ENCODE measurements around the gene CKAP5. TPM values are rescaled to one million over a fixed set of nuclear protein-coding genes. Genes with fewer than 3 reads are reported as not detected.

CKAP5 gene
- total RNA-seq, 1 donor from 2014 or later = 247 TPM

DNA sequence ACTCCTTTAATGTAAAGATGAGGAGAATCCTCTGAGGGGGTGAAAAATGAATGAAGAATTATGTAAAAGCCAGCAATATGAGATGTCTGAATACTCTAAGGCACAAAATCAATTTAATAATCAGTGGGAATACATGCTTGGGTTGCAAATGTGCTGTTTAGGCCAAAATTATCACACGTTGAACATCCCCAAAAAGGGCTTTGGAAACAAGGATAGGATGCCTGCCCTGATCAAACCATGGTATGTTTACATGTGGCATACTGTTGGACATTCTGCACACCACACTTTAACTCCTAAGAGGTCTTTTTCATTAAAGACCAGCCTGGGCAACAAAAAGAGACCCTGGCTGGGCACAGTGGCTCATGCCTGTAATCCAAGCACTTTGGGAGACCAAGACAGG, 100.8 kb downstream of the CKAP5 start:
- peaks cover 45% of the 10 kb centered on the region for H3K36me3 Mint-ChIP-seq
- H3K9me3 Mint-ChIP-seq = no peaks in the 10 kb centered on the region
- no peaks in the 10 kb centered on the region for H4K20me1 ChIP-seq (ENCODE audit: low read depth)
- no peak overlapping the region for H3K4me2 ChIP-seq
- no peaks in the 10 kb centered on the region for H3K4me1 Mint-ChIP-seq
- no peaks in the 10 kb centered on the region for H3K4me1 ChIP-seq
- no peak overlapping the region for H3K4me3 Mint-ChIP-seq
- no peak overlapping the region for H3K27ac Mint-ChIP-seq
- H3K9ac ChIP-seq = no peak overlapping the region
- H3F3A ChIP-seq (ENCODE audit: low read depth) = peaks cover 3% of the 10 kb centered on the region
- no peaks in the 10 kb centered on the region for H3K79me2 ChIP-seq (ENCODE audit: low read depth)
- no peaks in the 10 kb centered on the region for H3K27me3 Mint-ChIP-seq (ENCODE audit: insufficient read depth, low read depth)
- no peak for DNase-seq (ENCODE audit: low spot score)
- H3K27me3 ChIP-seq = no peaks in the 10 kb centered on the region
- H3K27ac ChIP-seq = no peak overlapping the region
- peaks cover 19% of the 10 kb centered on the region for H3K36me3 ChIP-seq
- no peak overlapping the region for H3K4me3 ChIP-seq
- H2AFZ ChIP-seq (replicated peaks) = no peak overlapping the region
- TF ChIP-seq, protein P1, sequence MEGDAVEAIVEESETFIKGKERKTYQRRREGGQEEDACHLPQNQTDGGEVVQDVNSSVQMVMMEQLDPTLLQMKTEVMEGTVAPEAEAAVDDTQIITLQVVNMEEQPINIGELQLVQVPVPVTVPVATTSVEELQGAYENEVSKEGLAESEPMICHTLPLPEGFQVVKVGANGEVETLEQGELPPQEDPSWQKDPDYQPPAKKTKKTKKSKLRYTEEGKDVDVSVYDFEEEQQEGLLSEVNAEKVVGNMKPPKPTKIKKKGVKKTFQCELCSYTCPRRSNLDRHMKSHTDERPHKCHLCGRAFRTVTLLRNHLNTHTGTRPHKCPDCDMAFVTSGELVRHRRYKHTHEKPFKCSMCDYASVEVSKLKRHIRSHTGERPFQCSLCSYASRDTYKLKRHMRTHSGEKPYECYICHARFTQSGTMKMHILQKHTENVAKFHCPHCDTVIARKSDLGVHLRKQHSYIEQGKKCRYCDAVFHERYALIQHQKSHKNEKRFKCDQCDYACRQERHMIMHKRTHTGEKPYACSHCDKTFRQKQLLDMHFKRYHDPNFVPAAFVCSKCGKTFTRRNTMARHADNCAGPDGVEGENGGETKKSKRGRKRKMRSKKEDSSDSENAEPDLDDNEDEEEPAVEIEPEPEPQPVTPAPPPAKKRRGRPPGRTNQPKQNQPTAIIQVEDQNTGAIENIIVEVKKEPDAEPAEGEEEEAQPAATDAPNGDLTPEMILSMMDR (IDR thresholded peaks at IDR 0.05) = no peak
- TF ChIP-seq EZH2phosphoT487 (IDR thresholded peaks at IDR 0.05) (no peak), EZH2 (IDR thresholded peaks at IDR 0.05) (no peak)
- no peaks in the 10 kb centered on the region for H3K9me3 ChIP-seq (ENCODE audit: low read depth)

DNA sequence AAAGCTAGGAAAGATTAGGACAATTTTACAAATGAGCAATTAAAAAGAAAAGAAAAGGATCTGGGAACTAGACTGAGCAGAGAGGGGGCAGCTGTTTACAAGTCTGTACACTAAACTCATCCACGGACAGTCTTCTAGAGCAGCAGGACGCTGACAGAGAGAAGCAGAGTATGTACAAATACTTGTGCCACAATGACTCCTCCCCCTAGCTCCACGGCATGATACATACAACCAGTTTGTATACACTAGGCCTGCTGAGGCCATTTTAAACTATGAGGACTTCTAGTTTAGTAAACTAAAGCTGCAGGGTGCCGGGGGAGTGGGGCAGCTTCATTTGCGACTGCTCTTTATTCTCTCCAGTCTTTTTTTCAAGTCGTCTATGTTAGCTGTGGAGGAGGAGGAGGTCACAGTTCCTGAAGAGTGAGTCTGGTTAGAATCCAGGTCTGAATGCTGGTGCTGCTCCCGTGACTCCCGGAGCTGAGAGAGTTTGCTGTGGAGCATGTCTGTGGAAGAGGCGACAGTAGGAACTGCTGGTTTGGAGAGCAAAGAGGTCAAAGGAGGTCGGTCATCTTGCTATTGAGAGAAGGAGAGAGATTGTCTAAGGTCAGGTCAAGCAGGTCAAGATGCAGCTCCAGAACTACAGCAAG, 102.3 kb downstream of the CKAP5 start:
- Mint-ChIP-seq H3K4me1 (no peaks in the 10 kb centered on the region), H3K36me3 (peaks cover 42% of the 10 kb centered on the region), H3K9me3 (no peaks in the 10 kb centered on the region), H3K27ac (no peak overlapping the region), H3K4me3 (no peak overlapping the region), H3K27me3 (ENCODE audit: insufficient read depth, low read depth) (no peaks in the 10 kb centered on the region)
- Histone ChIP-seq H3K27ac (no peak overlapping the region), H3K9ac (no peak overlapping the region), H3K4me3 (no peak overlapping the region), H3K27me3 (no peaks in the 10 kb centered on the region), H3K79me2 (ENCODE audit: low read depth) (no peaks in the 10 kb centered on the region), H3K4me1 (no peaks in the 10 kb centered on the region), H4K20me1 (ENCODE audit: low read depth) (no peaks in the 10 kb centered on the region), H2AFZ (replicated peaks) (no peak overlapping the region), H3K9me3 (ENCODE audit: low read depth) (no peaks in the 10 kb centered on the region), H3F3A (ENCODE audit: low read depth) (peaks cover 6% of the 10 kb centered on the region), H3K4me2 (no peak overlapping the region), H3K36me3 (peaks cover 13% of the 10 kb centered on the region)
- no peak for TF ChIP-seq EZH2 (IDR thresholded peaks at IDR 0.05)
- TF ChIP-seq EZH2phosphoT487 (IDR thresholded peaks at IDR 0.05) = no peak
- TF ChIP-seq, protein P1 (IDR thresholded peaks at IDR 0.05) = no peak
- no peak for DNase-seq (ENCODE audit: low spot score)

DNA sequence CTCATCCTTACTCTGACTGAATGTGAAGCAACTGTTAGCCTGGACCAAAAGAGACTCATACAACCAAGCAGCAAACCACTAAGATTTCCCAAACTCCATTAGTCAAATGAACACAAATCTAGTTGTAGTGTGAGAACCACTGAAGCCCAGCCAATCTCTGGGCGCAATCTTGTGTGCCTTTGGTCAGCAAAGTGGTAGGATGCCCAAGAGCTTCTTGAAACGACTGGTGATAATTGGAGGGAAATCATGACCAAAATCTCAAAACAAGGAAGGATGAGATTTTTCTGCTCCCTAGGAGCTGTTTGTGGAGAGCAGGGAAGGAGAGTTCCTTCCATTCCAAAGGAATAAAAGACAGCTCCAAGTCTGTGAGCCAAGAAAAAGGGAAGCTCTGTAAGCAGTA, 103.0 kb downstream of the CKAP5 start:
- Mint-ChIP-seq H3K4me3 (no peak overlapping the region), H3K27ac (no peak overlapping the region), H3K27me3 (ENCODE audit: insufficient read depth, low read depth) (no peaks in the 10 kb centered on the region), H3K9me3 (no peaks in the 10 kb centered on the region), H3K36me3 (peaks cover 40% of the 10 kb centered on the region), H3K4me1 (no peaks in the 10 kb centered on the region)
- Histone ChIP-seq H3K4me2 (no peak overlapping the region), H3K9ac (no peak overlapping the region), H3K27ac (no peak overlapping the region), H3K79me2 (ENCODE audit: low read depth) (no peaks in the 10 kb centered on the region), H3F3A (ENCODE audit: low read depth) (peaks cover 6% of the 10 kb centered on the region), H3K4me1 (no peaks in the 10 kb centered on the region), H4K20me1 (ENCODE audit: low read depth) (no peaks in the 10 kb centered on the region), H3K4me3 (no peak overlapping the region), H3K36me3 (peaks cover 13% of the 10 kb centered on the region), H2AFZ (replicated peaks) (no peak overlapping the region), H3K27me3 (no peaks in the 10 kb centered on the region), H3K9me3 (ENCODE audit: low read depth) (no peaks in the 10 kb centered on the region)
- DNase-seq (ENCODE audit: low spot score) = no peak
- TF ChIP-seq EZH2 (IDR thresholded peaks at IDR 0.05) (no peak), EZH2phosphoT487 (IDR thresholded peaks at IDR 0.05) (no peak)
- TF ChIP-seq, protein P1 (IDR thresholded peaks at IDR 0.05) = no peak

Data from neural progenitor cell (in vitro differentiated cells).